SK-N-MC (cell line): Measurements from ENCODE around the gene COL3A1.

ENCODE experiments used
- EZH2 ChIP-seq: fragments of 200-600 bp; sonication (generic); IDR thresholded peaks from one replicate; pipeline ENCODE4 v1.6.1; 2017; ENCODE audit warnings: antibody characterized with exemption
- FOXP2 ChIP-seq: optimal IDR thresholded peaks from 2 replicates; pipeline ENCODE3; 2011; ENCODE audit warnings: mild to moderate bottlenecking, moderate library complexity; ENCODE audit not compliant: insufficient read depth; ENCODE audit errors: extremely low read length, control extremely low read depth
- POLR2AphosphoS5 ChIP-seq: IDR thresholded peaks from 2 replicates; pipeline ENCODE4 v1.6.1; 2012; ENCODE audit warnings: mild to moderate bottlenecking, low read depth, low read length, borderline replicate concordance

DNA sequence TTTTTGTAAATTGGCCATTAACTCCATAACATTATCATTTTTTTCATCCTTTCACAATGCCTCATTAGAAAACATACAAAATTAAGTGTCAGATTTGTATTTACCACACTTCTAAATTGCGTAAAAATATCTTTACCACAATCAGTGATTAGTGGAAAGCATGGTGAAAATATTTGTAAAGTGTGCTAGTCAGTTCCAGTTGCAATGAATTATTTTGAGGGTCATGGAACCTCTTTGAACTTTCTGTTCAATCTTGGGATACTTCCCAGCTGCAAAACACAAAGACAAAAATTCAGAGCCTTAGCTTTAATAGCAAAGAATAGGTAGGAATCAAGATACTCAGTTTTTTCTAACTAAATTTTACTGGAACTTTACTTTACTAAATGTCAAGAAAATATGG, 4.0 kb upstream of the COL3A1 start:
- TF ChIP-seq EZH2 = no peak
- no peak for TF ChIP-seq POLR2AphosphoS5
- no peak for TF ChIP-seq FOXP2
